OCI-LY1 (cell line): Measurements from ENCODE around the gene ARHGEF33.

Source experiments
- H2AFZ ChIP-seq: fragments of 200-600 bp; sonication (generic), shearing (Covaris generic); 2 replicates; pipeline ENCODE4 v1.6.0; 2014; ENCODE audit warnings: antibody characterized with exemption, mild to moderate bottlenecking, low read length
- H3F3A ChIP-seq: fragments of 200-600 bp; sonication (generic), shearing (Covaris generic); 2 replicates; pipeline ENCODE4 v1.6.0; 2014; ENCODE audit warnings: mild to moderate bottlenecking, antibody characterized with exemption, low read length, moderate library complexity; ENCODE audit not compliant: insufficient read depth
- H3K27ac ChIP-seq: fragments of 200-600 bp; sonication (generic); 2 replicates; pipeline ENCODE4 v1.5.1; 2014; ENCODE audit warnings: low read length, mixed run types, mild to moderate bottlenecking, low read depth; ENCODE audit not compliant: poor library complexity, severe bottlenecking
- H3K27me3 ChIP-seq: fragments of 200-600 bp; sonication (generic); 2 replicates; pipeline ENCODE4 v1.6.0; 2014; ENCODE audit warnings: antibody characterized with exemption, mild to moderate bottlenecking, low read length, moderate library complexity; ENCODE audit not compliant: insufficient read depth
- H3K36me3 ChIP-seq: fragments of 200-600 bp; sonication (generic); 2 replicates; pipeline ENCODE4 v1.6.1; 2014; ENCODE audit warnings: mild to moderate bottlenecking, antibody characterized with exemption, low read length, moderate library complexity, mixed read lengths; ENCODE audit not compliant: insufficient read depth
- H3K4me1 ChIP-seq: fragments of 200-600 bp; sonication (generic); 2 replicates; pipeline ENCODE4 v1.5.1; 2014; ENCODE audit warnings: mild to moderate bottlenecking, low read length, moderate library complexity; ENCODE audit not compliant: insufficient read depth, severe bottlenecking
- H3K4me2 ChIP-seq: fragments of 200-600 bp; sonication (generic), shearing (Covaris generic); 2 replicates; pipeline ENCODE4 v1.6.1; 2014; ENCODE audit warnings: low read length
- H3K4me3 ChIP-seq: fragments of 200-600 bp; sonication (generic); 2 replicates; pipeline ENCODE4 v1.5.1; 2014; ENCODE audit warnings: low read length, low read depth, mild to moderate bottlenecking, mixed read lengths; ENCODE audit not compliant: poor library complexity, severe bottlenecking
- H3K79me2 ChIP-seq: fragments of 200-600 bp; shearing (Covaris generic); 2 replicates; pipeline ENCODE4 v1.6.1; 2016; ENCODE audit warnings: mixed run types, low read length, mixed read lengths; ENCODE audit not compliant: insufficient read depth
- H3K9ac ChIP-seq: fragments of 200-600 bp; sonication (generic), shearing (Covaris generic); 2 replicates; pipeline ENCODE4 v1.6.1; 2014; ENCODE audit warnings: mild to moderate bottlenecking, low read length, mixed read lengths
- H3K9me2 ChIP-seq: fragments of 200-600 bp; sonication (generic), shearing (Covaris generic); 2 replicates; pipeline ENCODE4 v1.6.1; 2014; ENCODE audit warnings: low read depth, mild to moderate bottlenecking, low read length, mixed read lengths
- H3K9me3 ChIP-seq: fragments of 200-600 bp; shearing (Covaris generic); 2 replicates; pipeline ENCODE4 v1.6.1; 2014; ENCODE audit warnings: low read length, mixed read lengths
- H4K20me1 ChIP-seq: fragments of 200-600 bp; sonication (generic), shearing (Covaris generic); 2 replicates; pipeline ENCODE4 v1.6.0; 2016; ENCODE audit warnings: mild to moderate bottlenecking, low read length; ENCODE audit not compliant: insufficient read depth
- EZH2 ChIP-seq: fragments of 200-600 bp; sonication (generic), shearing (Covaris generic); IDR thresholded peaks from 2 replicates; pipeline ENCODE4 v1.8.0; 2017; ENCODE audit warnings: borderline replicate concordance, mixed run types, mild to moderate bottlenecking, antibody characterized with exemption, low read length, moderate library complexity, mixed read lengths
- TF ChIP-seq, protein P1 (sequence below): fragments of 200-600 bp; sonication (generic), shearing (Covaris generic); IDR thresholded peaks from 2 replicates; pipeline ENCODE4 v1.5.1; 2017; ENCODE audit warnings: mild to moderate bottlenecking, antibody characterized with exemption, low read length, moderate library complexity, mixed read lengths

ARHGEF33 gene

GRCh38 chr2:38973266-38973665, 83.6 kb downstream of the ARHGEF33 start:
- H3F3A ChIP-seq: no peaks in the 10 kb centered on the region
- H4K20me1 ChIP-seq: no peaks in the 10 kb centered on the region
- H3K4me1 ChIP-seq: no peaks in the 10 kb centered on the region
- H2AFZ ChIP-seq: no peak overlapping the region
- H3K27ac ChIP-seq: no peak overlapping the region
- no peak overlapping the region for H3K4me3 ChIP-seq
- H3K4me2 ChIP-seq: no peak overlapping the region
- TF ChIP-seq, protein P1, sequence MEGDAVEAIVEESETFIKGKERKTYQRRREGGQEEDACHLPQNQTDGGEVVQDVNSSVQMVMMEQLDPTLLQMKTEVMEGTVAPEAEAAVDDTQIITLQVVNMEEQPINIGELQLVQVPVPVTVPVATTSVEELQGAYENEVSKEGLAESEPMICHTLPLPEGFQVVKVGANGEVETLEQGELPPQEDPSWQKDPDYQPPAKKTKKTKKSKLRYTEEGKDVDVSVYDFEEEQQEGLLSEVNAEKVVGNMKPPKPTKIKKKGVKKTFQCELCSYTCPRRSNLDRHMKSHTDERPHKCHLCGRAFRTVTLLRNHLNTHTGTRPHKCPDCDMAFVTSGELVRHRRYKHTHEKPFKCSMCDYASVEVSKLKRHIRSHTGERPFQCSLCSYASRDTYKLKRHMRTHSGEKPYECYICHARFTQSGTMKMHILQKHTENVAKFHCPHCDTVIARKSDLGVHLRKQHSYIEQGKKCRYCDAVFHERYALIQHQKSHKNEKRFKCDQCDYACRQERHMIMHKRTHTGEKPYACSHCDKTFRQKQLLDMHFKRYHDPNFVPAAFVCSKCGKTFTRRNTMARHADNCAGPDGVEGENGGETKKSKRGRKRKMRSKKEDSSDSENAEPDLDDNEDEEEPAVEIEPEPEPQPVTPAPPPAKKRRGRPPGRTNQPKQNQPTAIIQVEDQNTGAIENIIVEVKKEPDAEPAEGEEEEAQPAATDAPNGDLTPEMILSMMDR: no peak
- TF ChIP-seq EZH2: no peak
- no peaks in the 10 kb centered on the region for H3K9me2 ChIP-seq
- H3K36me3 ChIP-seq: peaks cover 49% of the 10 kb centered on the region
- no peak overlapping the region for H3K9ac ChIP-seq
- H3K9me3 ChIP-seq: no peaks in the 10 kb centered on the region
- no peaks in the 10 kb centered on the region for H3K27me3 ChIP-seq
- no peaks in the 10 kb centered on the region for H3K79me2 ChIP-seq

- Histone ChIP-seq H3F3A (no peaks in the 10 kb centered on the region), H3K27ac (no peak overlapping the region)
- no peak for TF ChIP-seq EZH2
- TF ChIP-seq, protein P1: no peak
These were observed 85.4 kb downstream of the ARHGEF33 start for GRCh38 chr2:38975042-38975441.

GRCh38 chr2:38977047-38977446, 87.4 kb downstream of the ARHGEF33 start:
- no peaks in the 10 kb centered on the region for H3K4me1 ChIP-seq
- TF ChIP-seq EZH2: no peak
- TF ChIP-seq, protein P1: no peak
- H3K79me2 ChIP-seq: no peaks in the 10 kb centered on the region
- no peaks in the 10 kb centered on the region for H4K20me1 ChIP-seq
- H3K36me3 ChIP-seq: peaks cover 14% of the 10 kb centered on the region
- H2AFZ ChIP-seq: no peak overlapping the region
- H3K27ac ChIP-seq: no peak overlapping the region
- H3K9ac ChIP-seq: no peak overlapping the region
- H3K4me2 ChIP-seq: no peak overlapping the region
- H3K9me3 ChIP-seq: no peaks in the 10 kb centered on the region
- H3K4me3 ChIP-seq: no peak overlapping the region
- H3F3A ChIP-seq: no peaks in the 10 kb centered on the region
- no peaks in the 10 kb centered on the region for H3K27me3 ChIP-seq
- no peaks in the 10 kb centered on the region for H3K9me2 ChIP-seq

More at GRCh38 chr2:38975042-38975441, 85.4 kb downstream of the ARHGEF33 start:
- H3K4me3 ChIP-seq: no peak overlapping the region
- H3K9me2 ChIP-seq: no peaks in the 10 kb centered on the region
- H3K9ac ChIP-seq: no peak overlapping the region
- no peaks in the 10 kb centered on the region for H3K4me1 ChIP-seq
- peaks cover 32% of the 10 kb centered on the region for H3K36me3 ChIP-seq
- H3K27me3 ChIP-seq: no peaks in the 10 kb centered on the region
- H4K20me1 ChIP-seq: no peaks in the 10 kb centered on the region
- no peak overlapping the region for H2AFZ ChIP-seq
- no peaks in the 10 kb centered on the region for H3K79me2 ChIP-seq
- no peak overlapping the region for H3K4me2 ChIP-seq
- no peaks in the 10 kb centered on the region for H3K9me3 ChIP-seq
